Peyer's patch (tissue), 4 donors: ENCODE data around the gene GDAP2. TPM values are rescaled to one million over a fixed set of nuclear protein-coding genes. Genes with fewer than 3 reads are reported as not detected.
"Not testable (repeated sequence)": the region's sequence is repeated elsewhere in the genome, so short reads cannot be mapped to it uniquely, and the experiment has no call there.

ENCODE experiments used
- DNase-seq, 3 donors: peaks; one replicate each; pipeline ENCODE4 v3.0.0-alpha.2; 2017 to 2019
- H3K27ac ChIP-seq, 4 donors: fragments of 200-600 bp; sonication (generic); one replicate each; pipeline ENCODE4 v1.5.1; 2016 to 2019
- H3K27me3 ChIP-seq, 2 donors: fragments of 200-600 bp; sonication (generic); one replicate each; pipeline ENCODE4 v1.5.1; 2019
- H3K36me3 ChIP-seq, 3 donors: fragments of 200-600 bp; sonication (generic); one replicate each; pipeline ENCODE4 v1.5.1; 2016 to 2019
- H3K4me1 ChIP-seq, 4 donors: fragments of 200-600 bp; sonication (generic); one replicate each; pipeline ENCODE4 v1.5.1; 2016 to 2019
- H3K4me3 ChIP-seq, 4 donors: fragments of 200-600 bp; sonication (generic); 1 replicate in 3 of 4; 2 replicates in 1 of 4; pipeline ENCODE4 v1.5.1; 2016 to 2019; ENCODE audit warnings: mild to moderate bottlenecking in 1 of 4
- H3K9me3 ChIP-seq, 4 donors: fragments of 200-600 bp; sonication (generic); one replicate each; pipeline ENCODE4 v1.5.1; 2016 to 2019; ENCODE audit warnings: mild to moderate bottlenecking in 1 of 4
- POLR2A ChIP-seq, 2 donors: fragments of 450-650 bp; IDR thresholded peaks; one replicate each; pipeline ENCODE4 v1.5.1; 2017; ENCODE audit warnings: antibody characterized with exemption in 2 of 2, mild to moderate bottlenecking in 2 of 2, moderate library complexity in 2 of 2
- total RNA-seq, 4 donors: library from RNA; depleted of rRNA; stranded (reverse); fragments of >200 nt; gene quantifications; one replicate each; pipeline ENCODE4 v1.1.0, GENCODE V29; 2016
- TF ChIP-seq, protein P1 (sequence below), 6 experiments: fragments of 450-650 bp in 4 of 6; fragments of 200-600 bp in 2 of 6; sonication (generic) in 1 of 6; IDR thresholded peaks; one replicate each; pipeline ENCODE4 v1.5.1; 2017 to 2019; ENCODE audit warnings: antibody characterized with exemption in 6 of 6, mild to moderate bottlenecking in 3 of 6, moderate library complexity in 1 of 6

GDAP2 gene
- total RNA-seq, 4 donors from 2014 or later = 33.0 to 62.2 (median 46.2) TPM

DNA sequence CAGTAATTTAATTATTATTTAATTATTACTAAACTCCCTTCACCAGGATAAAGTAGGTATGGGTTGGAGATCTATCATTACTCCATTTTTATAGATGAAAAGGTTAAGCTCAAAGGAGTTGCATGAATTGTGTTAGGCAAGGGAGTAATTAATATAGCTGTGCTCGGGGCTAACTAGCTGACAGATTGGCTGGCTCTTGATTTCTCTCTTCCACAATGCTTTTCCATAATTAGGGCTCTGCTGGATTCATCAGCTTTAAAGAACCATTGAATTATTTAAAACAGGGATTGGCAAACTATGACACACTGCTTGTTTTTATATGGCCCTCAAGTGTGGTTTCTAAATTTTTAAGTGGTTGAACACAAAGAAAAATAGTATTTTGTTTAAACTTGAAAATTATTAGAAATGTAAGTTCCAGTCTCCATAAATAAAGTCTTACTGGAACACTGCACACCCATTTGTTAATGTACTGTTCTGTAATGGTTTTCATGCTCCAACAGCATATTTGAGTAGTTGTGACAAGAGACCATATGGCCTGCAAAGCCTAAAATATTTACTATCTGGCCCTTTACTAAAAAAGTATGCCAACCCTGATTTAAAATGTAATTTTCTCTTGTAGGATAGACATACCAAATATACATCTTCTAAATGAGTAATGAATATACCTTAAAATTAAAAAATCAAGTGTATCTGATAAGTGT lies 76.4 kb downstream of the GDAP2 start:
- DNase-seq = no peak

DNA sequence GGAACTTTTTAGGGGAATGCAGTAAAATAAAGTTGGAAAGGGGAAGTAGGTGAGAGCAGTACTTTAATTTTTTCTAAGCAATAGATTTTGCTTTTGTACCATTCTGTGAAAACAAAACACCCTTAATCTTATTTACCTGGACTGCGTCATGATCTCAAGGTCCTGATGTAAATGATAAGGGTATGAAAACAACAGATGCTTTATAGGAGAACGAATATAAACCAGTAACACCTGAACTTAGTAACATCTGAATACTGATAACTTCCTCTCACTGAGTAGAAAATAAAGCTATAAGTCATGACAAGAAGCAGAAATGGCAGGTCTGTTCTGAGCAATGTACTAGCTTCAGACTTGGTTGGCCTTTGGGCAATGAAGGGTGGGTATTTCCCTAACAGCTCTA lies 77.7 kb downstream of the GDAP2 start:
- H3K4me1 ChIP-seq = no peaks in the 10 kb centered on the region
- no peak for DNase-seq

More for the DNA sequence above, 76.4 kb downstream of the GDAP2 start:
- Histone ChIP-seq H3K4me1 (no peaks in the 10 kb centered on the region), H3K27me3 (no peaks in the 10 kb centered on the region), H3K27ac (no peak overlapping the region), H3K4me3 (no peak overlapping the region), H3K36me3 (no peaks in the 10 kb centered on the region), H3K9me3 (no peaks in the 10 kb centered on the region)
- no peak for TF ChIP-seq POLR2A (IDR thresholded peaks at IDR 0.05)
- TF ChIP-seq, protein P1, sequence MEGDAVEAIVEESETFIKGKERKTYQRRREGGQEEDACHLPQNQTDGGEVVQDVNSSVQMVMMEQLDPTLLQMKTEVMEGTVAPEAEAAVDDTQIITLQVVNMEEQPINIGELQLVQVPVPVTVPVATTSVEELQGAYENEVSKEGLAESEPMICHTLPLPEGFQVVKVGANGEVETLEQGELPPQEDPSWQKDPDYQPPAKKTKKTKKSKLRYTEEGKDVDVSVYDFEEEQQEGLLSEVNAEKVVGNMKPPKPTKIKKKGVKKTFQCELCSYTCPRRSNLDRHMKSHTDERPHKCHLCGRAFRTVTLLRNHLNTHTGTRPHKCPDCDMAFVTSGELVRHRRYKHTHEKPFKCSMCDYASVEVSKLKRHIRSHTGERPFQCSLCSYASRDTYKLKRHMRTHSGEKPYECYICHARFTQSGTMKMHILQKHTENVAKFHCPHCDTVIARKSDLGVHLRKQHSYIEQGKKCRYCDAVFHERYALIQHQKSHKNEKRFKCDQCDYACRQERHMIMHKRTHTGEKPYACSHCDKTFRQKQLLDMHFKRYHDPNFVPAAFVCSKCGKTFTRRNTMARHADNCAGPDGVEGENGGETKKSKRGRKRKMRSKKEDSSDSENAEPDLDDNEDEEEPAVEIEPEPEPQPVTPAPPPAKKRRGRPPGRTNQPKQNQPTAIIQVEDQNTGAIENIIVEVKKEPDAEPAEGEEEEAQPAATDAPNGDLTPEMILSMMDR (IDR thresholded peaks at IDR 0.05) = no peak

DNA sequence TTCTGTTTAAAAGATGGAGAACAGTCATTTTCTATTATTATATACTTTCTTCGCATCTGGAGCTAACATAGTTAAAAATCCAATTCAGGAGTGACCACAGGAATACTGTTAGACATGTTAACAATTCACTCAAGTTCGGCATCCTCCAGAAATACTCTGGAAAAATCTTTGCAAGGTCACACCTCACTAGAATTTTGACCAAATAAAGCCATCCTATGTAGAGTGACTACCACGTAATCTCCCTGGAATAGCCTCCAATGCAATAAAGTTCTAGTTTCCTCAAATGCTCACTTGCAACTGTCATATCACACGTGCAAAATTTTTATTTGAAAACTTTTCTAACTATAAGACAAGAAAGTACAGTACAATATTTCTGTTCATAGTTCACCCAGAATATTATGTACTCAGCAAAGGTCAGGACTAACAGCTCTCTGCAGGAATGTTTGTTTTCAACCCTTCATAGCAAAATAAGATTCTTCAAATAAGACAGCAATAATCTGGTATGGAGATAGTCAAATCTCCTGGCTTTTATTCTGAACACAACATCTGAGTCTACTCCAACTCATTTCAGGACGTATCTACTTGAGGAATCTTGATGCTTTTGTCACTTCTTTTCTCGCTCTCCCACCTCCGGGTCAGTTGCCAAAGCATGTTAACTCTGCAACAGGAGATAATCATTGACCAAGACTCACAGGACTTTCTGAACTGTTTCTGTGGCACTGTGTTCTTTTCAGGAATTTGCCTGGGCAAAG lies 82.6 kb downstream of the GDAP2 start:
- no peak for DNase-seq
- no peak overlapping the region for H3K27ac ChIP-seq
- no peak overlapping the region for H3K4me3 ChIP-seq
- no peaks in the 10 kb centered on the region for H3K36me3 ChIP-seq
- TF ChIP-seq, protein P1 (IDR thresholded peaks at IDR 0.05) = no peak
- TF ChIP-seq POLR2A (IDR thresholded peaks at IDR 0.05) = no peak
- H3K9me3 ChIP-seq = no peaks in the 10 kb centered on the region
- H3K27me3 ChIP-seq = no peaks in the 10 kb centered on the region
- no peaks in the 10 kb centered on the region for H3K4me1 ChIP-seq

More for the DNA sequence above, 77.7 kb downstream of the GDAP2 start:
- Histone ChIP-seq H3K36me3 (no peaks in the 10 kb centered on the region), H3K9me3 (no peaks in the 10 kb centered on the region), H3K4me3 (no peak overlapping the region), H3K27ac (no peak overlapping the region), H3K27me3 (no peaks in the 10 kb centered on the region)
- no peak for TF ChIP-seq POLR2A (IDR thresholded peaks at IDR 0.05)
- TF ChIP-seq, protein P1 (IDR thresholded peaks at IDR 0.05) = no peak

DNA sequence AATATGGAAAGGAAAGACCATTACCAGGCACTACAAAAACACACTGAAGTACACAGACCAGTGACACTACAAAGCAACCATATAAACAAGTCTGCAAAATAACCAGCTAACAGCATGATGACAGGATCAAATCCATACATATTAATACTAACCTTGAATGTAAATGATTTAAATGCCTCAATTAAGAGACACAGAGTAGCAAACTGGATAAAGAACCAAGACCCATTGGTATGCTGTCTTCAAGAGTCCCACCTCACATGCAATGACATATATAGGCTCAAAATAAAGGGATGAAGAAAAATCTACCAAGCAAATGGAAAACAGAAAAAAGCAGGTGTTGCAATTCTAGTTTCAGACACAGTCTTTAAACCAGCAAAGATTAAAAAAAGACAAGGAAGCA lies 84.9 kb downstream of the GDAP2 start:
- H3K9me3 ChIP-seq, H3K36me3 ChIP-seq, H3K27ac ChIP-seq, H3K4me1 ChIP-seq, DNase-seq, H3K27me3 ChIP-seq, H3K4me3 ChIP-seq: not testable (repeated sequence)

DNA sequence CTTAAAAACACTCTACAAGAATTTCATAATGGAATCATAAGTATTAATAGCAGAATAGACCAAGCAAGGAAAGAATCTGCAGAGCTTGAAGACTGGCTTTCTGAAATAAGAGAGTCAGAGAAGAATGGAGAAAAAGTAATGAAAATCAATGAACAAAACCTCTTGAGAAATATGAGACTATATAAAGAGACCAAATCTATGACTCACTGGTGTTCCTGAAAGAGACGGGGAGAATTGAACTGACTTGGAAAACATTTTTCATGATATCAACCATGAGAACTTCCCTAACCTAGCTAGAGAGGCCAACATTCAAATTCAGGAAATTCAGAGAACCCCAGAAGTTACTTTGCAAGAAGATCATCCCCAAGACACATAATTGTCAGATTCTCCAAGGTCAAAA lies 85.6 kb downstream of the GDAP2 start:
- Histone ChIP-seq H3K4me1 (no peaks in the 10 kb centered on the region), H3K27ac (no peak overlapping the region), H3K27me3 (no peaks in the 10 kb centered on the region), H3K4me3 (no peak overlapping the region), H3K9me3 (no peaks in the 10 kb centered on the region), H3K36me3 (no peaks in the 10 kb centered on the region)
- no peak for DNase-seq
- TF ChIP-seq POLR2A (IDR thresholded peaks at IDR 0.05) = no peak
- TF ChIP-seq, protein P1 (IDR thresholded peaks at IDR 0.05) = no peak

DNA sequence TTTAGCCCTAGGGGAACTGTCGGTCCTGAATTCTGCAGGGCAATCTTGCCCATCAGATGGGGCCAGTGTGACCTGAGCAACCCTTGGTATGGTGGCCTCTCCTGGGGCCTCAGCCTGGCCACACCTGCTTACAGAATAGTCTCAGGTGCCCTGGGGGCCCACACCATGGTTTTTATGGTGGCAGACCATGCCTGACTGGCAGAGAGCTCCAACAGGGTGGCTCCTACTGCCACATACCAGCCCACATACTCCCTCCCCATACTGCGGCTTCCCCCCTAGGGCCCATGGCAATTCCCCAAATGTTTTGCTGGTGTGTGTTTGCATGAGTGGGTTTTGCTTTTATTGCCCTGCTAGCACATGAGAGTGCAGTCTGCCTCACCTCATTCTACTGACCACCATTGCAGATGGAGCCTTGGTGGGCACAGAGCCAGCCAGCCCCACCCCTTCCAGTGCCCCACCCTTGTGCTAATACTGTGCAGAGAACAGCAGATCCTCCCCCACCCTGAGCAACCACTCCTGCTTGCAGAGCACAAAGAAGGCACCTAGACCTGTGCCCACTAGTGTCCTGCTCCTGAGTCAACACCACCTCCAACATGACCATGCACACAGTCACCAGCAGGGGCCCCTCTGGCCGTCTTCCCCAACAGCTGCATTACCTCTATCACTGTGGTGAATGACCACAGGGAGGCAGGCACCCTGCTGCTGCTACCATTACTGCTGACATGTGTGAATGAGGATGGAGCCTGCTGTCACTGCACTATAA lies 86.8 kb downstream of the GDAP2 start:
- no peaks in the 10 kb centered on the region for H3K4me1 ChIP-seq
- TF ChIP-seq POLR2A (IDR thresholded peaks at IDR 0.05) = no peak
- TF ChIP-seq, protein P1 (IDR thresholded peaks at IDR 0.05) = no peak
- DNase-seq = no peak
- no peaks in the 10 kb centered on the region for H3K36me3 ChIP-seq
- no peaks in the 10 kb centered on the region for H3K27me3 ChIP-seq
- no peak overlapping the region for H3K4me3 ChIP-seq
- H3K9me3 ChIP-seq = no peaks in the 10 kb centered on the region
- no peak overlapping the region for H3K27ac ChIP-seq
